Smooth muscle cell (in vitro differentiated cells): Measurements from ENCODE around the gene SLC25A22. TPM values are rescaled to one million over a fixed set of nuclear protein-coding genes. Genes with fewer than 3 reads are reported as not detected.

Source experiments
- DNase-seq: peaks from one replicate; lab custom pipeline; 2025; ENCODE audit not compliant: unreplicated experiment; lab: John Stamatoyannopoulos, UW
- H2AFZ ChIP-seq: fragments of 200-600 bp; sonication (generic); 2 replicates; pipeline ENCODE4 v1.6.0; 2016; ENCODE audit warnings: antibody characterized with exemption, low read depth, mild to moderate bottlenecking
- H3F3A ChIP-seq: fragments of 200-600 bp; sonication (generic); 2 replicates; pipeline ENCODE4 v1.6.0; 2017; ENCODE audit warnings: antibody characterized with exemption, low read depth
- H3K27ac ChIP-seq: fragments of 200-600 bp; sonication (generic); 2 replicates; pipeline ENCODE4 v1.5.1; 2016; ENCODE audit warnings: low read depth, mild to moderate bottlenecking
- H3K27me3 ChIP-seq: fragments of 200-600 bp; sonication (generic); 2 replicates; pipeline ENCODE4 v1.6.1; 2016; ENCODE audit warnings: low read depth, mild to moderate bottlenecking
- H3K36me3 ChIP-seq: fragments of 200-600 bp; sonication (generic); 2 replicates; pipeline ENCODE4 v1.5.1; 2016; ENCODE audit warnings: low read depth
- H3K4me1 ChIP-seq: fragments of 200-600 bp; sonication (generic); 2 replicates; pipeline ENCODE4 v1.5.1; 2016; ENCODE audit warnings: low read depth
- H3K4me2 ChIP-seq: fragments of 200-600 bp; sonication (generic); 2 replicates; pipeline ENCODE4 v1.6.0; 2016; ENCODE audit warnings: mild to moderate bottlenecking
- H3K4me3 ChIP-seq: fragments of 200-600 bp; sonication (generic); 2 replicates; pipeline ENCODE4 v1.5.1; 2016; ENCODE audit warnings: mild to moderate bottlenecking
- H3K79me2 ChIP-seq: fragments of 200-600 bp; sonication (generic); 2 replicates; pipeline ENCODE4 v1.6.0; 2016; ENCODE audit warnings: low read depth, mild to moderate bottlenecking
- H3K9ac ChIP-seq: fragments of 200-600 bp; sonication (generic); 2 replicates; pipeline ENCODE4 v1.6.0; 2016; ENCODE audit warnings: low read depth
- H3K9me3 ChIP-seq: fragments of 200-600 bp; sonication (generic); replicated peaks from 2 replicates; pipeline ENCODE4 v1.5.1; 2016; ENCODE audit warnings: low read depth
- H4K20me1 ChIP-seq: fragments of 200-600 bp; sonication (generic); 2 replicates; pipeline ENCODE4 v1.6.0; 2016; ENCODE audit warnings: low read depth
- CTCF ChIP-seq: fragments of 200-600 bp; sonication (generic); IDR thresholded peaks from 2 replicates; pipeline ENCODE4 v1.5.1; 2017; ENCODE audit warnings: borderline replicate concordance, mild to moderate bottlenecking, antibody characterized with exemption; ENCODE audit not compliant: insufficient read depth, poor library complexity, severe bottlenecking
- WGBS: methylation state at CpG from one replicate; pipeline ENCODE4 v1.1.7; 2016; ENCODE audit warnings: low lambda C conversion rate; 5-methylcytosine and 5-hydroxymethylcytosine counted together
- polyA plus RNA-seq: library from polyadenylated mRNA; unstranded; fragments of >200 nt; fragmentation: Nextera tagmentation; extraction: Ambion mirVana; gene quantifications from 2 replicates; pipeline ENCODE4 v1.2.1, GENCODE V29; 2016
- total RNA-seq: library from RNA; depleted of rRNA; stranded (reverse); fragments of >200 nt; gene quantifications from 2 replicates; pipeline ENCODE4 v1.2.3, GENCODE V29; 2014

Gene SLC25A22
- total and polyA plus RNA-seq, 2 experiments from 2014 or later: 6.9 to 25.2 TPM

GRCh38 chr11:808427-809286 lies 10.6 kb upstream of the SLC25A22 start:
- H3K79me2 ChIP-seq: peaks cover 38% of the 10 kb centered on the region
- H3K4me1 ChIP-seq: peaks cover 25% of the 10 kb centered on the region
- peak overlapping the region; percentile 95 for H3K4me3 ChIP-seq
- no peaks in the 10 kb centered on the region for H3K27me3 ChIP-seq
- peaks cover 35% of the 10 kb centered on the region for H4K20me1 ChIP-seq
- TF ChIP-seq CTCF: no peak
- 35% methylated on average over 36 of the region's 36 CpGs for WGBS
- H3K27ac ChIP-seq: peak overlapping the region; percentile 98
- peak overlapping the region; percentile 36 for H2AFZ ChIP-seq
- no peaks in the 10 kb centered on the region for H3K9me3 ChIP-seq
- H3F3A ChIP-seq: peaks cover 11% of the 10 kb centered on the region
- H3K4me2 ChIP-seq: peak overlapping the region; percentile 99
- H3K36me3 ChIP-seq: no peaks in the 10 kb centered on the region
- DNase-seq: no peak
- peak overlapping the region; percentile 98 for H3K9ac ChIP-seq

- Histone ChIP-seq H3K4me3 (peak overlapping the region; percentile 76), H3K79me2 (peaks cover 16% of the 10 kb centered on the region), H3K4me1 (peaks cover 16% of the 10 kb centered on the region), H3K9me3 (no peaks in the 10 kb centered on the region), H4K20me1 (no peaks in the 10 kb centered on the region), H3F3A (no peaks in the 10 kb centered on the region), H3K27me3 (no peaks in the 10 kb centered on the region), H3K27ac (no peak overlapping the region), H3K4me2 (peak overlapping the region; percentile 98), H3K9ac (no peak overlapping the region), H2AFZ (no peak overlapping the region), H3K36me3 (no peaks in the 10 kb centered on the region)
- 44% methylated on average over 16 of the region's 18 CpGs for WGBS
- no peak for DNase-seq
- no peak for TF ChIP-seq CTCF
Measured at GRCh38 chr11:804599-804964, 6.5 kb upstream of the SLC25A22 start.

GRCh38 chr11:803770-804598 lies 5.9 kb upstream of the SLC25A22 start:
- Histone ChIP-seq H3K4me1 (peaks cover 16% of the 10 kb centered on the region), H3K9me3 (no peaks in the 10 kb centered on the region), H3F3A (no peaks in the 10 kb centered on the region), H3K27me3 (no peaks in the 10 kb centered on the region), H4K20me1 (no peaks in the 10 kb centered on the region), H3K4me3 (peak overlapping the region; percentile 76), H3K9ac (no peak overlapping the region), H3K79me2 (peaks cover 16% of the 10 kb centered on the region), H3K36me3 (no peaks in the 10 kb centered on the region), H3K27ac (no peak overlapping the region), H2AFZ (no peak overlapping the region), H3K4me2 (peak overlapping the region; percentile 98)
- WGBS: 77% methylated on average over 26 of the region's 26 CpGs
- no peak for DNase-seq
- no peak for TF ChIP-seq CTCF
